Tibial nerve (tissue), 4 donors: ENCODE measurements around the gene PHYKPL. TPM values are rescaled to one million over a fixed set of nuclear protein-coding genes. Genes with fewer than 3 reads are reported as not detected.

ENCODE experiments used
- DNase-seq, 2 donors: peaks; one replicate each; pipeline ENCODE4 v3.0.0-alpha.2; 2019; ENCODE audit warnings: low spot score in 2 of 2
- H3K27ac ChIP-seq, 4 donors: fragments of 200-600 bp; sonication (generic) in 3 of 4; one replicate each; pipeline ENCODE4 v1.5.1; 2017 to 2019; ENCODE audit warnings: mild to moderate bottlenecking in 1 of 4
- H3K27me3 ChIP-seq, 2 donors: fragments of 200-600 bp; sonication (generic) in 1 of 2; one replicate each; pipeline versions ENCODE4 v1.5.1 to v1.6.0; 2017 to 2019
- H3K36me3 ChIP-seq, 3 donors: fragments of 200-600 bp; sonication (generic); one replicate each; pipeline ENCODE4 v1.5.1; 2018 to 2019
- H3K4me1 ChIP-seq, 4 donors: fragments of 200-600 bp; sonication (generic) in 3 of 4; one replicate each; pipeline ENCODE4 v1.5.1; 2017 to 2019
- H3K4me3 ChIP-seq, 4 donors: fragments of 200-600 bp; sonication (generic) in 3 of 4; one replicate each; pipeline ENCODE4 v1.5.1; 2017 to 2019; ENCODE audit warnings: mild to moderate bottlenecking in 1 of 4, moderate library complexity in 1 of 4
- H3K9me3 ChIP-seq, 4 donors: fragments of 200-600 bp; sonication (generic) in 3 of 4; one replicate each; pipeline ENCODE4 v1.5.1; 2017 to 2019
- EP300 ChIP-seq, 2 donors: sonication (generic); formaldehyde crosslinking; IDR thresholded peaks; one replicate each; pipeline ENCODE4 v1.6.1; 2017; ENCODE audit warnings: antibody characterized with exemption in 2 of 2, mild to moderate bottlenecking in 1 of 2
- POLR2A ChIP-seq, 2 donors: fragments of 450-650 bp; IDR thresholded peaks; one replicate each; pipeline ENCODE4 v1.6.1; 2017; ENCODE audit warnings: antibody characterized with exemption in 2 of 2, mild to moderate bottlenecking in 2 of 2, moderate library complexity in 2 of 2
- WGBS, 2 donors: methylation state at CpG; one replicate each; pipeline ENCODE4 v1.1.5; 2018; 5-methylcytosine and 5-hydroxymethylcytosine counted together
- total RNA-seq, 4 donors: library from RNA; depleted of rRNA; stranded (reverse); fragments of >200 nt; gene quantifications; one replicate each; pipeline ENCODE4 v1.1.0, GENCODE V29; 2016
- TF ChIP-seq, protein P1 (sequence below), 5 experiments: fragments of 200-600 bp in 3 of 5; fragments of 450-650 bp in 2 of 5; sonication (generic) in 3 of 5; IDR thresholded peaks; one replicate each; pipeline ENCODE4 v1.5.1; 2016 to 2019; ENCODE audit warnings: antibody characterized with exemption in 5 of 5, mild to moderate bottlenecking in 3 of 5, moderate library complexity in 2 of 5

Gene PHYKPL
- total RNA-seq, 4 donors from 2014 or later: 77.2 to 121 (median 97.1) TPM

DNA sequence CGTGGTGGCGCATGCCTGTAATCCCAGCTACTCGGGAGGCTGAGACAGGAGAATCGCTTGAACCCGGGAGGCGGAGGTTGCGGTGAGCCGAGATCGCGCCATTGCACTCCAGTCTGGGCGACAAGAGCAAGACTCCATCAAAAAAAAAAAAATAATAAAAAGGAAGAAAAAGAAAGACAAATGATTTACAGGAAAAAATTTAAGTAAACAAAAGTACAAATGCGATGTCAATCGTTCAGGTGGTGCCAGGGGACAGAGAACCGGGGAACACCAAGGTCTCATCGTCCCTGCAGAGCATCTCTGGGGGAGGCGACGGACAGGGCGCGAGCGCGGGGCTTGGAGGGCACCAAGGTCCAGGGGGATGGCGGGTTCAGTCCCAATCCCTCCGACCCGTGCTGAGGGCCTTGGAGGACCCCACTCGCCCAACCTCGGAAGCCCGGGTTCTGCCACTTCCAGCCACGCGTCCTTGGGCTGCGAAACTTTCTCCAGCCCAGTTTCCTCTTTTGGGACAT, 28.9 kb downstream of the PHYKPL start:
- Histone ChIP-seq H3K27ac (peak overlapping the region in 3 of 4 donors; percentile 85 to 95 (median 91)), H3K4me3 (peak overlapping the region; percentile 81 to 99 (median 92)), H3K27me3 (no peaks in the 10 kb centered on the region), H3K36me3 (peaks cover 0 to 21% (median 18%) of the 10 kb centered on the region in 3 donors), H3K9me3 (no peaks in the 10 kb centered on the region), H3K4me1 (peaks cover 0 to 38% (median 20%) of the 10 kb centered on the region in 4 donors)
- WGBS, 2 donors: 34% methylated on average over 29 to 30 of the region's 30 CpGs
- no peak for DNase-seq
- TF ChIP-seq POLR2A (IDR thresholded peaks at IDR 0.05) (no peak), EP300 (IDR thresholded peaks at IDR 0.05) (no peak)
- TF ChIP-seq, protein P1, sequence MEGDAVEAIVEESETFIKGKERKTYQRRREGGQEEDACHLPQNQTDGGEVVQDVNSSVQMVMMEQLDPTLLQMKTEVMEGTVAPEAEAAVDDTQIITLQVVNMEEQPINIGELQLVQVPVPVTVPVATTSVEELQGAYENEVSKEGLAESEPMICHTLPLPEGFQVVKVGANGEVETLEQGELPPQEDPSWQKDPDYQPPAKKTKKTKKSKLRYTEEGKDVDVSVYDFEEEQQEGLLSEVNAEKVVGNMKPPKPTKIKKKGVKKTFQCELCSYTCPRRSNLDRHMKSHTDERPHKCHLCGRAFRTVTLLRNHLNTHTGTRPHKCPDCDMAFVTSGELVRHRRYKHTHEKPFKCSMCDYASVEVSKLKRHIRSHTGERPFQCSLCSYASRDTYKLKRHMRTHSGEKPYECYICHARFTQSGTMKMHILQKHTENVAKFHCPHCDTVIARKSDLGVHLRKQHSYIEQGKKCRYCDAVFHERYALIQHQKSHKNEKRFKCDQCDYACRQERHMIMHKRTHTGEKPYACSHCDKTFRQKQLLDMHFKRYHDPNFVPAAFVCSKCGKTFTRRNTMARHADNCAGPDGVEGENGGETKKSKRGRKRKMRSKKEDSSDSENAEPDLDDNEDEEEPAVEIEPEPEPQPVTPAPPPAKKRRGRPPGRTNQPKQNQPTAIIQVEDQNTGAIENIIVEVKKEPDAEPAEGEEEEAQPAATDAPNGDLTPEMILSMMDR (IDR thresholded peaks at IDR 0.05): no peak

DNA sequence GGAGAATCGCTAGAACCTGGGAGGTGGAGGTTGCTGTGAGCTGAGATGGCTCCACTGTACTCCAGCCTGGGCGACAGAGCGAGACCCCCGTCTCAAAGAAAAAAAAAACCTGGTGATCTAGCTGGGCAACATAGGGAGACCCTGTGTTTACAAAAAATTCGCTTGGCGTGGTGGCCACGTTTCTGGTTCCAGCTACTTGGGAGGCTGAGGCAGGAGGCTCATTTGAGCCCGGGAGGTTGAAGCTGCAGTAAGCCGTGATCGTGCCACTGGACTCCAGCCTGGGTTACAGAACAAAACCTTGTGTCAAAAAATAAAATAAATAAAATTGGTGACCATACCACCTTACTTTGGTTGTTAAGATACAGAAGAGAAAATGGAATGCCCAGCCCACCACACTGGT, 30.1 kb downstream of the PHYKPL start:
- TF ChIP-seq, protein P1 (IDR thresholded peaks at IDR 0.05): no peak
- TF ChIP-seq POLR2A (IDR thresholded peaks at IDR 0.05) (no peak), EP300 (IDR thresholded peaks at IDR 0.05) (no peak)
- Histone ChIP-seq H3K4me3 (no peak overlapping the region), H3K4me1 (peaks cover 0 to 26% (median 20%) of the 10 kb centered on the region in 4 donors), H3K27ac (no peak overlapping the region), H3K9me3 (no peaks in the 10 kb centered on the region), H3K36me3 (peaks cover 0 to 10% (median 10%) of the 10 kb centered on the region in 3 donors), H3K27me3 (no peaks in the 10 kb centered on the region)
- 95 to 96% methylated on average over 10 of the region's 10 CpGs for WGBS, 2 donors
- DNase-seq: no peak

DNA sequence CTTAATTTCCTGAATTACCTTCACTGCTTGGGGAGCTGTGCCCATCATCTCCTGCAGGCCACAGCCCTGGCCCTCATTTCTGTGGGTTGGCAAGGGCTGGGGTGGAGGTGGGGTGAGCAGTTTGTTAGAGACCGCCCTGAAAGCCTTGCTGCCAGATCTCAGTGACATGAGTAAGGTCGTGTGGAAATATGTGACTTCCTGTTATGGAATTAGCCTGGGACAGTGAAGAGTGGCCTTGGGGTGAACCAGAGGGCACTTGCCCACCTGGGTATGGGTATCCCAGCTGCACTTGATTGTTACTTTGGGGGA, 30.7 kb downstream of the PHYKPL start:
- 43 to 92% methylated on average over 1 to 2 of the region's 2 CpGs for WGBS, 2 donors
- Histone ChIP-seq H3K4me1 (peaks cover 0 to 19% (median 14%) of the 10 kb centered on the region in 4 donors), H3K9me3 (no peaks in the 10 kb centered on the region), H3K27me3 (no peaks in the 10 kb centered on the region), H3K4me3 (no peak overlapping the region), H3K36me3 (peaks cover 0 to 4% (median 3%) of the 10 kb centered on the region in 3 donors), H3K27ac (no peak overlapping the region)
- TF ChIP-seq EP300 (IDR thresholded peaks at IDR 0.05): no peak
- TF ChIP-seq POLR2A (IDR thresholded peaks at IDR 0.05): no peak
- TF ChIP-seq, protein P1 (IDR thresholded peaks at IDR 0.05): no peak
- DNase-seq: no peak

- Histone ChIP-seq H3K27me3 (no peaks in the 10 kb centered on the region), H3K36me3 (no peaks in the 10 kb centered on the region), H3K4me3 (no peak overlapping the region), H3K4me1 (peaks cover 0 to 14% (median 9%) of the 10 kb centered on the region in 4 donors), H3K9me3 (no peaks in the 10 kb centered on the region), H3K27ac (no peak overlapping the region)
- no peak for TF ChIP-seq POLR2A (IDR thresholded peaks at IDR 0.05)
- TF ChIP-seq, protein P1 (IDR thresholded peaks at IDR 0.05): no peak
- no peak for TF ChIP-seq EP300 (IDR thresholded peaks at IDR 0.05)
- DNase-seq: no peak
- 80 to 88% methylated on average over 14 of the region's 14 CpGs for WGBS, 2 donors
These were observed 31.2 kb downstream of the PHYKPL start for GRCh38 chr5:178201221-178201926.
